Middle frontal gyrus (tissue), 1 donor: ENCODE measurements around the gene CD80.
"Not testable (repeated sequence)": the region's sequence is repeated elsewhere in the genome, so short reads cannot be mapped to it uniquely, and the experiment has no call there.

ENCODE experiments used
- DNase-seq: peaks from one replicate; pipeline ENCODE4 v3.0.0-alpha.2; 2015; ENCODE audit warnings: low spot score; ENCODE audit errors: extremely low spot score

The CD80 gene

GRCh38 chr3:119559441-119559963 lies at the start of gene CD80:
Gene CD80, minus strand, starts transcription at chr3:119559614. Its CDS starts 1,886 bp downstream, at chr3:119557728.
- DNase-seq: no peak

- no peak for DNase-seq
Measured at GRCh38 chr3:119608405-119609000, 49.1 kb upstream of the CD80 start.

- DNase-seq: no peak
Measured at GRCh38 chr3:119604878-119605277, 45.5 kb upstream of the CD80 start.

GRCh38 chr3:119602676-119603075 lies 43.3 kb upstream of the CD80 start:
- no peak for DNase-seq

GRCh38 chr3:119601154-119601553 lies 41.7 kb upstream of the CD80 start:
- DNase-seq: no peak

GRCh38 chr3:119600732-119601131 lies 41.3 kb upstream of the CD80 start:
- DNase-seq: no peak

GRCh38 chr3:119599558-119600174 lies 40.3 kb upstream of the CD80 start:
- no peak for DNase-seq

GRCh38 chr3:119598410-119599098 lies 39.1 kb upstream of the CD80 start:
- no peak for DNase-seq

- DNase-seq: no peak
Measured at GRCh38 chr3:119597548-119598288, 38.3 kb upstream of the CD80 start, which contains the start of gene PLA1A. Gene PLA1A, plus strand, starts transcription at chr3:119597885. Its CDS starts 29 bp downstream, at chr3:119597914.

- DNase-seq: no peak
Measured at GRCh38 chr3:119596398-119596797, 37.0 kb upstream of the CD80 start.

- no peak for DNase-seq
Measured at GRCh38 chr3:119595639-119596334, 36.4 kb upstream of the CD80 start.

GRCh38 chr3:119594929-119595328 lies 35.5 kb upstream of the CD80 start:
- not testable (repeated sequence) for DNase-seq

GRCh38 chr3:119594066-119594465 lies 34.7 kb upstream of the CD80 start:
- no peak for DNase-seq

- no peak for DNase-seq
Measured at GRCh38 chr3:119592861-119593260, 33.4 kb upstream of the CD80 start.

- DNase-seq: no peak
Measured at GRCh38 chr3:119590706-119591105, 31.3 kb upstream of the CD80 start.

- no peak for DNase-seq
Measured at GRCh38 chr3:119589102-119589773, 29.8 kb upstream of the CD80 start.

GRCh38 chr3:119588112-119588511 lies 28.7 kb upstream of the CD80 start:
- no peak for DNase-seq

- DNase-seq: no peak
Measured at GRCh38 chr3:119586733-119587172, 27.3 kb upstream of the CD80 start.

GRCh38 chr3:119585856-119586570 lies 26.6 kb upstream of the CD80 start:
- no peak for DNase-seq

GRCh38 chr3:119585208-119585607 lies 25.8 kb upstream of the CD80 start:
- DNase-seq: no peak
